UCSD-AML1 (cell line): ENCODE measurements around the gene CDC14A.
"Not testable (repeated sequence)": the region's sequence is repeated elsewhere in the genome, so short reads cannot be mapped to it uniquely, and the experiment has no call there.

Experiments
- DNase-seq: peaks from one replicate; lab custom pipeline; 2025; ENCODE audit not compliant: unreplicated experiment; lab: John Stamatoyannopoulos, UW

The CDC14A gene

GRCh38 chr1:100360790-100361510, 8.6 kb downstream of the CDC14A start:
- DNase-seq: no peak

- DNase-seq: no peak
These were observed 9.3 kb downstream of the CDC14A start for GRCh38 chr1:100361511-100362089.

GRCh38 chr1:100362821-100363466, 10.6 kb downstream of the CDC14A start:
- no peak for DNase-seq

- DNase-seq: no peak
These were observed 11.5 kb downstream of the CDC14A start for GRCh38 chr1:100363831-100364230.

- no peak for DNase-seq
These were observed 12.4 kb downstream of the CDC14A start for GRCh38 chr1:100364697-100365096.

- DNase-seq: no peak
These were observed 13.9 kb downstream of the CDC14A start for GRCh38 chr1:100366209-100366525.

GRCh38 chr1:100369339-100369738, 17.0 kb downstream of the CDC14A start:
- not testable (repeated sequence) for DNase-seq

GRCh38 chr1:100373953-100374352, 21.6 kb downstream of the CDC14A start:
- DNase-seq: not testable (repeated sequence)

GRCh38 chr1:100376890-100377289, 24.6 kb downstream of the CDC14A start:
- DNase-seq: not testable (repeated sequence)

GRCh38 chr1:100377590-100378361, 25.5 kb downstream of the CDC14A start:
- DNase-seq: no peak

GRCh38 chr1:100378956-100379355, 26.6 kb downstream of the CDC14A start:
- DNase-seq: no peak

GRCh38 chr1:100380635-100381034, 28.3 kb downstream of the CDC14A start:
- no peak for DNase-seq

- DNase-seq: no peak
These were observed 30.4 kb downstream of the CDC14A start for GRCh38 chr1:100382657-100383056.

- no peak for DNase-seq
These were observed 31.6 kb downstream of the CDC14A start for GRCh38 chr1:100383743-100384405.

- DNase-seq: no peak
These were observed 34.9 kb downstream of the CDC14A start for GRCh38 chr1:100387209-100387608.

GRCh38 chr1:100387657-100388350, 35.5 kb downstream of the CDC14A start:
- DNase-seq: no peak

GRCh38 chr1:100390531-100390930, 38.2 kb downstream of the CDC14A start:
- no peak for DNase-seq

- DNase-seq: no peak
These were observed 39.4 kb downstream of the CDC14A start for GRCh38 chr1:100391675-100392074.

- no peak for DNase-seq
These were observed 40.5 kb downstream of the CDC14A start for GRCh38 chr1:100392756-100393155.

- no peak for DNase-seq
These were observed 42.0 kb downstream of the CDC14A start for GRCh38 chr1:100394285-100394684.

GRCh38 chr1:100395913-100396312, 43.6 kb downstream of the CDC14A start:
- no peak for DNase-seq
